GM18870 (cell line): ENCODE measurements around the gene SARS2.

Experiments
- ATAC-seq: cut with Tn5 transposase; IDR thresholded peaks from one replicate; pipeline ENCODE4 v1.9.1; 2021; ENCODE audit warnings: moderate library complexity; ENCODE audit not compliant: unreplicated experiment

The SARS2 gene

DNA sequence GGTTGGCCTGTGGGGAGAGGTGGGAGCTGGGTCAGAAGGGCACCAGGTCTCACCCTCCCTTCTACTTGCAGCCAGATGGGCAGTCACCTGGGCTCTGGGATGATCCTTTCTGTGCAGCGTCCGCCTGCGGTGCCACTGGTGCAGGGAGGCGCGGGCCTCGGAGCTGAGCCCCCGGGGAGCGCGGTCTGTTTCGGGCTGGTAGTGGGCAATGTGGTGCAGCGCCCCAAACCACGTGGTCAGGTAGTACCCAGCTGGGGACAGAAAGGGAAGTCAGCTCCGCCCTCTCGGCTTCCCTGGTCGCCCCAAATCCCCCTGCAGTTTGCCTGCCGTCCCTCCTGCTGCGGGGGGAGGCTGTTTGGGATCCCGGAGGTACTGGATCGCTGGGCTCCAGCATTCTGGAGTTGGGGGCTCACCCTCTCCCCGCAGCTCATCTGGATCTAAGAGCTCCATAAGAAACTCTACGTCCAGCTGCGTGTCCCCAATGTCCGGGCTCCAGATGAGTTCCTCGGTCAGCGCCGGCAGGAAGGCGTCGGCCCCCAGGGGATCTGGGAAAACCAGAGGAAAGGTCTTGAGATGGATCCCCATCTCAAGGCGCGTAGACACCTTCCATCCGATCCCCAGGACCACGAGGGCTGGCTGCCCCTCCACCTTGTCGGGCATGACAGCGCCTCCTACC is 61.3 kb downstream of the SARS2 start:
- ATAC-seq: no peak

- ATAC-seq: no peak
Measured at GRCh38 chr19:38868551-38868950, 62.0 kb downstream of the SARS2 start.

- ATAC-seq: no peak
Measured at GRCh38 chr19:38867171-38867780, 63.3 kb downstream of the SARS2 start.
